H1 (cell line): ENCODE results near the gene ABHD12. TPM values are rescaled to one million over a fixed set of nuclear protein-coding genes. Genes with fewer than 3 reads are reported as not detected.

ENCODE experiments used
- GABPA ChIP-seq: IDR thresholded peaks from 2 replicates; pipeline ENCODE4 v1.6.1; 2011; ENCODE audit warnings: mild to moderate bottlenecking, low read length, moderate library complexity, borderline replicate concordance; ENCODE audit not compliant: insufficient read depth
- SAP30 ChIP-seq: fragments of 300-600 bp; sonication (generic); IDR thresholded peaks from 2 replicates; pipeline ENCODE4 v1.7.1; 2012; ENCODE audit warnings: low read length, moderate library complexity, mild to moderate bottlenecking, inconsistent platforms; ENCODE audit not compliant: insufficient read depth, insufficient replicate concordance
- TBP ChIP-seq: IDR thresholded peaks from 2 replicates; pipeline ENCODE4 v1.6.1; 2011; ENCODE audit warnings: low read depth, low read length, improper control_type of control experiment
- polyA plus RNA-seq, 7 experiments: library from polyadenylated mRNA; depleted of rRNA in 3 of 7; stranded (reverse) in 5 of 7; unstranded in 2 of 7; fragments of >200 nt in 5 of 7; fragments of 200-250 nt in 2 of 7; gene quantifications; 1 replicate in 5 of 7; 2 replicates in 1 of 7; 4 replicates in 1 of 7; pipeline versions ENCODE4 v1.2.1 to v1.2.3, GENCODE V29; 2011 to 2013; ENCODE audit warnings: missing spikeins in 2 of 7, mixed read lengths in 2 of 7
- total RNA-seq: library from RNA; stranded (reverse); fragmentation: NEBNext Ultra II Directional; extraction: Animal tissue kit (Norgen Biotek cat#: 25700); gene quantifications from 2 replicates; pipeline ENCODE4 v1.2.1, GENCODE V29; 2021

Gene ABHD12
- total and polyA plus RNA-seq, 2 of the 8 experiments (the other 6 are each of a cell fraction or from before 2014, with no cell fraction given), result 31.3 to 59.5 TPM

DNA sequence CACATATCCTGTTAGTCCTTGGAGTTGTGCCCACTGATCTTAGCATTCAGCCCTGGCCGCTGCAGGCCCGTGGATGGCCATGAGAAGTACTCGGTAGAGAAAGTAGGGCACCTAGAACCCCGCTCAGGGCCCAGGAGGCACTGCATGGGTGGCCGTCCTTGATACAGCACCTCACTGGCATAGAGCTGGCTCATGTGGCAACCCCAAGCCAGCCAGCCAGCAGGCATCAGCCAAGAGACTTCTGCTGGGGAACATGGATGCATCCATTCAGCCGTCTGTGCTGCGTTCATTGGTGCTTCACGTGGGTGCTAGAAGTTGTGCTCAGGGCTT is 132.2 kb downstream of the ABHD12 start (continued):
- TF ChIP-seq GABPA, result no peak
- no peak for TF ChIP-seq TBP
- no peak for TF ChIP-seq SAP30
